Astrocyte of the cerebellum (primary cell): ENCODE measurements around the gene IL10RB.

Source experiments
- DNase-seq: peaks from one replicate; pipeline ENCODE4 v3.0.0-alpha.2; 2011; ENCODE audit warnings: low read depth
- H3K4me3 ChIP-seq: 2 replicates; pipeline ENCODE4 v1.5.1; 2011; ENCODE audit warnings: mild to moderate bottlenecking, low read depth, low read length, moderate library complexity
- CTCF ChIP-seq: IDR thresholded peaks from 2 replicates; pipeline ENCODE4 v1.5.1; 2012; ENCODE audit warnings: low read length, low read depth, moderate library complexity, mild to moderate bottlenecking; ENCODE audit errors: missing control alignments
- in situ Hi-C: cut with HindIII; loops from 2 replicates; pipeline ENCODE4 v1.10.0; 2017; ENCODE audit warnings: low sequenced_read_pairs

Gene IL10RB

GRCh38 chr21:33302796-33303195, 36.6 kb downstream of the IL10RB start:
- H3K4me3 ChIP-seq: no peak overlapping the region
- DNase-seq: no peak
- in situ Hi-C loops: no loop called here
- TF ChIP-seq CTCF: no peak

GRCh38 chr21:33305344-33305671, 39.1 kb downstream of the IL10RB start:
- no peak for TF ChIP-seq CTCF
- H3K4me3 ChIP-seq: no peak overlapping the region
- in situ Hi-C loops: no loop called here
- no peak for DNase-seq

DNA sequence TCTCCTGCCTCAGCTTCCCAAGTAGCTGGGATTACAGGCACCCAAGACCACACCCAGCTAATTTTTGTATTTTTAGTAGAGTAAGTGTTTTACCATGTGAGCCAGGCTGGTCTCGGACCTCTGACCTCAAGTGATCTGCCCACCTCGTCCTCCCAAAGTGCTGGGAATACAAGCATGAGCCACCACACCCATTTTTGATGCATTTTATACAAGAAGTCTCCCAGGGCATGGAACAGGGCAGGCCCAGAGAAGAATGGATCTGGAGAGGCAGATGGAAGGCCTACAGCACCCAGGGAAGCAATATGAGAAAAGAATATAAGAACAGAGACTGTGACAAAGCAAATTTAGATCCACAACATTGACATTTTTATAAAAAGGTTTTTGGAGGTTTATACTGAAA, 39.8 kb downstream of the IL10RB start:
- no peak for TF ChIP-seq CTCF
- no peak for DNase-seq
- in situ Hi-C loops: no loop called here
- no peak overlapping the region for H3K4me3 ChIP-seq

DNA sequence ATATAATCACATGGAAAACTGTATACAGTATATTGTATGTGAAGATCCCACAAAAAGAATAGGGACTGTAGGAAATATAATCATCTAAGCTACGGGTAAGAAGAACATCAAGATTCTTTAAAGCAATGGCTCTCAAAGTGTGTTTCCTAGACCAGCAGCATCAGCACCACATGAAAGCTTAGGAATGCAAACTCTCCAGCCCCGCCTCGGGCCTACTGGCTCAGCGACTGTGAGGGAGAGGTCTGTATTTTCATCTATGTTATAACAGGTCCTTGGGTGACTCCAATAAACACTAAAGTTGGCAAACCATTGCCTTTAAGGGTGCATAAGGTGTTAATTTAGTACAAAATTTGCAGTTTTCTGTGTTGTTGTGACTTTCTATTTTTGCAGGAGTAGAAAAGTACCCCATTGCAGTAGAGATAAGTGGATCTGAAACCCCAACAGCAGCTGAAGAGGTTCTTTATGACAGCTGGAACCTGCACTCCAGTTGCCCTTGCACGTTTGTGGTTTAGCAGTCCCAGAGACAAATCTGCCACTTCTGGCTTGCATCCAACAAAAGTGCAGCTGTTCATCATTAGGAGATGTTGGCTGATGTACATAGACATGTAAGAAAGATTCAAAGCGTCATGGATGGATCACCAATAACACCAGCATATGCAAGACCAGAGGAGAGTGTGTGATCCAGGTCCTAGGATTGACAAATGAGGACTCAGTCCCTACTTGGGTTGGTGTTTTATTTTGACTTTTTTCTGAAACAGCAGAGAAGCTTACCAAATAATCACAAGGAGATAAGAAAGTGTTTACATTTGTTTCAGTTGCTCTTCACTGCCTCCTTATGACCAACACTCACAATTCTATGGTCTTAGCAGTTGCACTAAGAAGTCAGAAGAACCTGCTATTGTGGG, 42.7 kb downstream of the IL10RB start:
- no peak overlapping the region for H3K4me3 ChIP-seq
- no peak for TF ChIP-seq CTCF
- in situ Hi-C loops: no loop called here
- DNase-seq: no peak

- in situ Hi-C loops: no loop called here
- H3K4me3 ChIP-seq: no peak overlapping the region
- TF ChIP-seq CTCF: no peak
- DNase-seq: no peak
Measured at GRCh38 chr21:33309778-33310177, 43.6 kb downstream of the IL10RB start.

GRCh38 chr21:33312121-33312520, 46.0 kb downstream of the IL10RB start:
- in situ Hi-C loops: no loop called here
- TF ChIP-seq CTCF: no peak

More at GRCh38 chr21:33312121-33312520, 46.0 kb downstream of the IL10RB start:
- H3K4me3 ChIP-seq: no peak overlapping the region
- no peak for DNase-seq
